ENCODE measurements around the gene F2RL3. TPM values are rescaled to one million over a fixed set of nuclear protein-coding genes. Genes with fewer than 3 reads are reported as not detected.

The F2RL3 gene
- total RNA-seq, 1 experiment from 2014 or later, result not detected

DNA sequence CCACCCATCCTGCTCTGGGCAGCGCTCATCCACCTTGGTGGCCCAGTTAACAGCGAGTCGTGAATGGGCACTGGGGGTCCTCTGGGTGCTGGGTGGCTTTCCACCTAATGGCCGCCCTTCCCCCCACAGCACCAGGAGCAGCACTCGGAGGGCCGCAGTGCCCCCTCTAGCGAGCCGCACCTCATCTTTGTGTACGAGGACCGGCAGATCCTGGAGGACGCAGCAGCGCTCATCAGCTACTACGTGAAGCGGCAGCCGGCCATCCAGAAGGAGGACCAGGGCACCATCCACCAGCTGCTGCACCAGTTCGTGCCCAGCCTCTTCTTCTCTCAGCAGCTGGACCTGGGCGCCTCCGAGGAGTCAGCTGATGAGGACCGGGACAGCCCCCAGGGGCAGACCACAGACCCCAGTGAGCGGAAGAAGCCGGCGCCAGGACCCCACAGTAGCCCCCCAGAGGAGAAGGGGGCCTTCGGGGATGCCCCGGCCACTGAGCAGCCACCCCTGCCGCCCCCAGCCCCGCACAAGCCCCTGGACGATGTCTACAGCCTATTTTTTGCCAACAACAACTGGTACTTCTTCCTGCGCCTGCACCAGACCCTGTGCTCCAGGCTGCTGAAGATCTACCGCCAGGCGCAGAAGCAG is 19.3 kb upstream of the F2RL3 start:
- no peak for DNase-seq (ENCODE audit: low read depth, low spot score)
- Histone ChIP-seq H3K27me3 (ENCODE audit: control insufficient read depth, insufficient read depth, low read length) (no peaks in the 10 kb centered on the region), H3K9me3 (ENCODE audit: control insufficient read depth, insufficient read depth, low read depth, low read length) (no peaks in the 10 kb centered on the region), H3K4me1 (ENCODE audit: control insufficient read depth, insufficient read depth, low read length) (no peaks in the 10 kb centered on the region), H3K27ac (ENCODE audit: low read length) (no peak overlapping the region), H3K36me3 (ENCODE audit: control insufficient read depth, insufficient read depth, low read length) (no peaks in the 10 kb centered on the region; the same call in 1 of the 2 replicates), H3K4me3 (ENCODE audit: low read depth in 2 of 2, low read length in 2 of 2) (no peak overlapping the region)
- BruUV-seq (replicated peaks), result no TSS peak
- in situ Hi-C loops (cut with HindIII; ENCODE audit: low pct_unique_long_range_greater_than_20kb, low sequenced_read_pairs) (no loop called here), intact Hi-C loops (cut with micrococcal nuclease; ENCODE audit: unreplicated experiment) (no loop called here)
- TF ChIP-seq, protein P1, sequence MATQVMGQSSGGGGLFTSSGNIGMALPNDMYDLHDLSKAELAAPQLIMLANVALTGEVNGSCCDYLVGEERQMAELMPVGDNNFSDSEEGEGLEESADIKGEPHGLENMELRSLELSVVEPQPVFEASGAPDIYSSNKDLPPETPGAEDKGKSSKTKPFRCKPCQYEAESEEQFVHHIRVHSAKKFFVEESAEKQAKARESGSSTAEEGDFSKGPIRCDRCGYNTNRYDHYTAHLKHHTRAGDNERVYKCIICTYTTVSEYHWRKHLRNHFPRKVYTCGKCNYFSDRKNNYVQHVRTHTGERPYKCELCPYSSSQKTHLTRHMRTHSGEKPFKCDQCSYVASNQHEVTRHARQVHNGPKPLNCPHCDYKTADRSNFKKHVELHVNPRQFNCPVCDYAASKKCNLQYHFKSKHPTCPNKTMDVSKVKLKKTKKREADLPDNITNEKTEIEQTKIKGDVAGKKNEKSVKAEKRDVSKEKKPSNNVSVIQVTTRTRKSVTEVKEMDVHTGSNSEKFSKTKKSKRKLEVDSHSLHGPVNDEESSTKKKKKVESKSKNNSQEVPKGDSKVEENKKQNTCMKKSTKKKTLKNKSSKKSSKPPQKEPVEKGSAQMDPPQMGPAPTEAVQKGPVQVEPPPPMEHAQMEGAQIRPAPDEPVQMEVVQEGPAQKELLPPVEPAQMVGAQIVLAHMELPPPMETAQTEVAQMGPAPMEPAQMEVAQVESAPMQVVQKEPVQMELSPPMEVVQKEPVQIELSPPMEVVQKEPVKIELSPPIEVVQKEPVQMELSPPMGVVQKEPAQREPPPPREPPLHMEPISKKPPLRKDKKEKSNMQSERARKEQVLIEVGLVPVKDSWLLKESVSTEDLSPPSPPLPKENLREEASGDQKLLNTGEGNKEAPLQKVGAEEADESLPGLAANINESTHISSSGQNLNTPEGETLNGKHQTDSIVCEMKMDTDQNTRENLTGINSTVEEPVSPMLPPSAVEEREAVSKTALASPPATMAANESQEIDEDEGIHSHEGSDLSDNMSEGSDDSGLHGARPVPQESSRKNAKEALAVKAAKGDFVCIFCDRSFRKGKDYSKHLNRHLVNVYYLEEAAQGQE (IDR thresholded peaks at IDR 0.05; ENCODE audit: insufficient read depth in 1 of 2, low read depth in 2 of 2, low read length in 1 of 2), result no peak
- TF ChIP-seq SIN3A (IDR thresholded peaks at IDR 0.05; ENCODE audit: borderline replicate concordance, insufficient read depth, low read depth, low read length), result no peak
- TF ChIP-seq, protein P2, sequence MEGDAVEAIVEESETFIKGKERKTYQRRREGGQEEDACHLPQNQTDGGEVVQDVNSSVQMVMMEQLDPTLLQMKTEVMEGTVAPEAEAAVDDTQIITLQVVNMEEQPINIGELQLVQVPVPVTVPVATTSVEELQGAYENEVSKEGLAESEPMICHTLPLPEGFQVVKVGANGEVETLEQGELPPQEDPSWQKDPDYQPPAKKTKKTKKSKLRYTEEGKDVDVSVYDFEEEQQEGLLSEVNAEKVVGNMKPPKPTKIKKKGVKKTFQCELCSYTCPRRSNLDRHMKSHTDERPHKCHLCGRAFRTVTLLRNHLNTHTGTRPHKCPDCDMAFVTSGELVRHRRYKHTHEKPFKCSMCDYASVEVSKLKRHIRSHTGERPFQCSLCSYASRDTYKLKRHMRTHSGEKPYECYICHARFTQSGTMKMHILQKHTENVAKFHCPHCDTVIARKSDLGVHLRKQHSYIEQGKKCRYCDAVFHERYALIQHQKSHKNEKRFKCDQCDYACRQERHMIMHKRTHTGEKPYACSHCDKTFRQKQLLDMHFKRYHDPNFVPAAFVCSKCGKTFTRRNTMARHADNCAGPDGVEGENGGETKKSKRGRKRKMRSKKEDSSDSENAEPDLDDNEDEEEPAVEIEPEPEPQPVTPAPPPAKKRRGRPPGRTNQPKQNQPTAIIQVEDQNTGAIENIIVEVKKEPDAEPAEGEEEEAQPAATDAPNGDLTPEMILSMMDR (IDR thresholded peaks at IDR 0.05), result no peak
- TF ChIP-seq TCF7L2 (IDR thresholded peaks at IDR 0.05; ENCODE audit: low read depth, low read length), result no peak
- TF ChIP-seq POLR2AphosphoS5 (IDR thresholded peaks at IDR 0.05; ENCODE audit: low read depth, low read length), result no peak
- ChIA-PET CTCF (interaction anchor here (0.6 kb wide), 1 partner anchor 9 kb away, joined by 5 read pairs; no protein-coding TSS in a partner anchor), POLR2A (no interaction called here)
- no peak for ATAC-seq

DNA sequence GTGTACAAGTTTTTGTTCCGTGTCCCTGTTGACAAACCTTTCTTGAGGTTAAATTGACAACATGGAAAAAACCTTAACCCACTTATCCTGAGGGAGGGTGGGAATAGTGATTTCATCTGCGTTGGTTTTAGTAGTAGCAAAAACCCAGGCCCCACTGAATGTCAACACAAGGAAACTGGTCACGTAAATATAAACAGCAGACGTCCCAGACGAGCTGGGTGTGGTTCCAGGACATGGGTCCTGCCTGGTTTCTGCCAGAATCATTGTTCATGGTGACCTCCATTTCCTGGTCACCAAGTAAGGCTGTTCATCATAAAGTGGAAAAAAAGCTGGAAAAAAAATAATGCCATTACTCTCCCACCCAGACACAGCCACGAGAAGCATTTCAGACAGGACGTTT is 16.9 kb upstream of the F2RL3 start:
- no peaks in the 10 kb centered on the region; the same call in 1 of the 2 replicates for H3K36me3 ChIP-seq (ENCODE audit: control insufficient read depth, insufficient read depth, low read length)
- intact Hi-C loops (cut with micrococcal nuclease; ENCODE audit: unreplicated experiment), result no loop called here
- no peak overlapping the region for H3K4me3 ChIP-seq (ENCODE audit: low read depth in 2 of 2, low read length in 2 of 2)
- in situ Hi-C loops (cut with HindIII; ENCODE audit: low pct_unique_long_range_greater_than_20kb, low sequenced_read_pairs), result no loop called here
- DNase-seq (ENCODE audit: low read depth, low spot score) (no peak), ATAC-seq (no peak)
- no peaks in the 10 kb centered on the region for H3K27me3 ChIP-seq (ENCODE audit: control insufficient read depth, insufficient read depth, low read length)
- no peaks in the 10 kb centered on the region for H3K4me1 ChIP-seq (ENCODE audit: control insufficient read depth, insufficient read depth, low read length)
- no TSS peak for BruUV-seq (replicated peaks)
- CTCF ChIA-PET, result no interaction called here
- POLR2A ChIA-PET, result no interaction called here
- H3K9me3 ChIP-seq (ENCODE audit: control insufficient read depth, insufficient read depth, low read depth, low read length), result no peaks in the 10 kb centered on the region
- TF ChIP-seq SIN3A (IDR thresholded peaks at IDR 0.05; ENCODE audit: borderline replicate concordance, insufficient read depth, low read depth, low read length), result no peak
- TF ChIP-seq TCF7L2 (IDR thresholded peaks at IDR 0.05; ENCODE audit: low read depth, low read length), result no peak
- no peak for TF ChIP-seq POLR2AphosphoS5 (IDR thresholded peaks at IDR 0.05; ENCODE audit: low read depth, low read length)
- TF ChIP-seq, protein P1 (IDR thresholded peaks at IDR 0.05; ENCODE audit: insufficient read depth in 1 of 2, low read depth in 2 of 2, low read length in 1 of 2), result no peak
- TF ChIP-seq, protein P2 (IDR thresholded peaks at IDR 0.05), result no peak
- H3K27ac ChIP-seq (ENCODE audit: low read length), result no peak overlapping the region
